Skin of body (tissue), 2 donors: Measurements from ENCODE around the gene ABCF2. TPM values are rescaled to one million over a fixed set of nuclear protein-coding genes. Genes with fewer than 3 reads are reported as not detected.
A peak's percentile ranks its signal among the peaks of the same experiment; 100 is the strongest.

Experiments
- DNase-seq: peaks from one replicate; lab custom pipeline; 2025; lab: John Stamatoyannopoulos, UW
- total RNA-seq: library from RNA; depleted of rRNA; stranded (reverse); fragments of >200 nt; gene quantifications from one replicate; pipeline ENCODE4 v1.2.3, GENCODE V29; 2014

The ABCF2 gene
- total RNA-seq, 1 donor from 2014 or later, result 16.7 TPM

DNA sequence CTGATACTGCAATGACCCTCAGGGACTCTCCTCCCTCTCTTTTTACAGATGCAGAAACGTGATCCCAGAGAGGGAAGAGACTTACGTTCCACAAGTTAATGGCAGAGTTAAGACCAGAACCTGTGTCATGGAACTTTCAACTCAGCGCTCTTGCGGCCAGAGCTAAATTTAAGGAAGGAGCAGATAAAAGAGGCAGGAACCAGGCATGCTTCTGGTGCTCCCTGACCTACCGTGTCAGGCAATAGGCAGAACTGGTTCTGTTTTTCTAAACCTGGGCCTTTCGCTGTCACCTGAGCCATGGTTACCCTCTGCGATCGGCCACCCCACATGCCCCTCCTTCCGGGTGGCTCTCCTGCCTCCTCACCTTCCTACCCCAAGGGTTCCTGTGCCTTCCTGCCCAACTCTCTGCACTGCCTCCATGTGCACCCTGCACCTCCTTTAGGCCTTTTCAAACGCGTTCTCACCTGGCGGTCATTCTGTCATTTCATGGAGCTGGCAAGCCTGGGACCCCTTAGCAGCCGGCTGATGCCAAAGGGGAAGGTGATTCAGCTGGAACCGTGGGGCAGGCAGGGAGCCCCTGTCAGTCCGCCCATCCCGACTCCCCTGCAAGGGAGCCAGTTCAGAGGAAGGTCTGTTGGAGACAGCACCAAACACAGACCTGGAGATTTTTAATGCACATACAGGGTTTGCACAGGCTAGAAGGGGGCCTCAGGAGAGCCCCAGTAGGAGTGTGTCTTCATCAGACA, 51.8 kb downstream of the ABCF2 start:
- DNase-seq, result no peak

DNA sequence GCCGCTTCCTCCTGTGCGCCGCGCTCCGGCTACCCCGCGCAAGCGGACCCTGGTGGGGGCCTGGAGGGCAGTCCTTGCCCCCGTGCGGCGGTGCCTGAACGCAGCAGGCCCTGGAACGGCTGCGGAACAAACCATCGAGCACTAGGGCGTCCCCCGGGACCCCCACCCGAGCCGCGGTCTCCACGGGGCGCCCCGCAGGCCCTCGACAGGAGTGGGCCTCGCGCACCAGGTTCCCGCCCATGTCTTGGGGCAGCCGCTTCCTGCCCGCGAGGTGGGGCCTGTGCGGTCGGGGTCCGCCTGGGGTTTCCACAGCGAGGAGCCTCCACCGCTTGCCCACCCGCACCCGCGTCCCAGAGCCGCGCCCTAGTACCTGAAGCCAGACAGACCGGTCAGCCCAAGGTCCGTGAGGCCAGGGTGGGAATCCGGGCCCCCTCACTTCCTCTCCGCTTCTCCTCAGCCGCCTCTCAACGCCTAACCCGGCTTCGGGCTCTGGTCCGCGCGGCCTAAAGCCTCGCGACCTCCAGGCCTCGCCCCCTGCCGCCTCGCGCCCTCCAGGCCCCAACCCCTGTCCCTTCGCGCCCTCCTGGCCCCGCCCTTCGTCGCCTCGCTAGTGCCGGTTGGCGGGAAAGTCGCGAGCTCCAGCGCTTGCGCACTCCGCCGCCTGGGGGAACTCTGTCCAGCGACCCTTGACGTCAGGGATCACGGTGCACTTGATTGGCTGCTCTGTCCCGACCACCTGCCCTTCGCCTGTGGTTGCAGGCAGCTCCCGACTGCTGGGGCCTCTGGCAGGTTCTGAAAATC, 52.6 kb downstream of the ABCF2 start:
- no peak for DNase-seq

GRCh38 chr7:151173386-151174245, 53.4 kb downstream of the ABCF2 start:
- no peak for DNase-seq

DNA sequence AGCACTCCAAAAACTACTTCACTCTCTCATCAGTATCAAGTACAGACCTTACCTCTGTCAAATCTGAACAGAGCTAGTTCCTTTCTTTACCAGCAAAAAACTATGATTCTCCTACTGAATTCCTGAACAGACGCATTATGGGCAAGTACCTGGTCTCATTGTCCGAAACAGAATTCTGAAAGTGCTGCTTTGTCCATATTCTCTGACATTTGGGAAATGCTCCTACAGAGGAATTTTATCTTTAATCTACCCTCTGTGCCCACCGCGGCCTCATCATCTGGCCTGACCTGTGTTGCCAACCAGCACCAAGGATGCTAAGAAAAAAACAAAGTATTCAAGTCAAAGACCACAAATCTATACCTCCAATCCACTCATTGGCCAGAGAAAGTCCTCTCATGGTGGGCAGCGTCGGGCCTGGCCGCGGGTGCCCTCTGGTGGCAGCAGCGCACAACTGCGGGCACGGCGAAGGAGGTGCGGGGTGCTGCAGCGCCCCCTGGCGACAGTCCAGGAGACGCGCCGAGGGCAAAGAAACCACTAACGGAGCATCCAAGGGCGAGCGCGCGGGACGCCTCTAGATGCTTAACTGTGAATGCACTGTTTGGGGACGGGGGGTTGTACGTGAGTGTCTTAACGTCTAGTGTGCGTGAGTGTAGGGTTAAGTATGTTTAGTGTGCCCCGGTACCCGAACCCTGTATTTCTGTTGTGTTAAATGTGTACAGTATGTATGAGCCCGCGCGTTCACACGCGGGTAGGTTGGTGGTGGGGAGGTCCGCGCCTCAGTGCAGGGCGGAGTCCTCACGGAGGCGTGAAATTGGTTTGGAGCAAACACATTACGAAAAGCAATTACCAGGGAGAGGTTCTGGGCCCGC, 54.5 kb downstream of the ABCF2 start:
- peak; percentile 67 for DNase-seq

GRCh38 chr7:151168787-151169162, 58.2 kb downstream of the ABCF2 start:
- DNase-seq, result no peak

DNA sequence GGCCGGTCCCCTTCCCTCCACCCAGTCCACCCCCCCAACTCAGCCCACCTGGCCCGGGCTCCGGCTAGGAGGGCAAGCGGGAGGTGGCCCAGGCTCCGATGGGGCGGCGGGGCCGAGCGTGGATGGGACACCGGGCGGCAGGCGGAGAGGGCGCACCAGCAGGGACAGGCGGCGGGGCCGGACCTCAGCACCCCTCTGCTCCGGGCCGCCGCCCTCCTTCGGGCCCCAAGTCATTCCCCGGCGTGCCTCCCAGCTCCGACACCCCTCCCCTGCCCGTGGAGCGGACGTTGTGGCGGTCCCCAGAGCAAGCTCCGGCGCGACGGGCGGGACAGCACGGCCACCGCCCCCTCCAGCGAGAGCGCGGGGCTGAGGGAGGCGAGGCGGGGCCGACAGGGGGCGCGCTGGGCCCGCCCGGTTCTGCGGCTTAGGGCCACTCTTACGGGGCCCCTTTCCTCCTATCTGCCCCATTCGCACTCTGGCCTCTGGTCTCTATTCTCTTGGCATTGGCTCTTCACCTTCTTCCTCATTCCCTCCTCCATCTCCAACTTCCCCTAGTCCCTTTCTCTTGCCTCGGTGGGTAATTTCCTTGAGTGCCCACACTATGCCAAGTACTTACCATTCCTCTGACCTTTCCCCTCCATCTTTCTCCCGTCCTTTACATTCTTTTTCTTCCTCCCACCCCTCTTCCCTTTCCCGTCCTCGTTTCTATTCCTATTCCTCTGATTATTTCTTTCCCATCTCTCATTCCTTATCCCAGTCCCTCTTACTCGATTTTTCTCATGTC, 58.8 kb downstream of the ABCF2 start:
- no peak for DNase-seq

- no peak for DNase-seq
Measured at GRCh38 chr7:151167197-151167961, 59.6 kb downstream of the ABCF2 start, which contains the start of gene GBX1. TSS of gene GBX1 (minus strand) at chr7:151167694. CDS start at chr7:151167548, 146 bp downstream.

DNA sequence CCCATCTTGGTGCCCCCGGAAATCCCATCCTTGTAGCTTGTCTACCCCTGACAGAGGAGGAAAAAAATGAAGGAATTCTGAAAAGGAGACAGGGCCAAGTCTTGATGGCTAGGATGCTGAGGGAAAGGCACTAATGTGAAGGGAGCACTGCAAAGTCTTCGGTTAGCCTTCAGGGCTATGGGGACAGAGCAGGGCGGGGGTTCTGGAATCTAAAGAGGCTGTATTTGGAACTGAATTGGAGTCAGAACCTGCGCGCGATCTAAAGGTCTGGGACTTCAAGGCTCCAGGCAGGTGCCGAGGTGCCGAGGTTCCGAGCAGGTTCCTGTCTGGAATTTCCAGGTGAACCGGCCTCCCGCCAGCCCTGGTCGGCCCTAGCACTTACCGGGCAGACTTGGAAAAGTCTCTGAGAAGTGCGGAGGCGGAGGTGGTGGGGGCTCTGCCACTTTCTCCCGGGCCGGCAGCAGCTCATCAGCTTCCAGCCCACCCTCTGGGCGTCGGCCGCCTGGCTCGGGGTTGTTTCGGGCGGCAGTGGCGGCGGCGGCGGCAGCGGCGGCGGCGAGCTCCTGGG, 60.3 kb downstream of the ABCF2 start:
- no peak for DNase-seq

Other genes with a start within 250 kb of the ABCF2 start
- gene KCNH2, start 248.9 kb downstream of the ABCF2 start, total RNA-seq, result 0.99 TPM
- 3.5 TPM for gene NOS3, start 236.2 kb downstream of the ABCF2 start, total RNA-seq
- 15.4 TPM for gene ATG9B, start 202.7 kb downstream of the ABCF2 start, total RNA-seq
- gene ABCB8, start 198.8 kb downstream of the ABCF2 start, total RNA-seq, result 13.2 TPM
- gene ASIC3, start 178.7 kb downstream of the ABCF2 start, total RNA-seq, result 0.39 TPM
- 6.4 TPM for gene CDK5, start 169.3 kb downstream of the ABCF2 start, total RNA-seq
- 28.2 TPM for gene SLC4A2, start 167.6 kb downstream of the ABCF2 start, total RNA-seq
- gene FASTK, start 146.4 kb downstream of the ABCF2 start, total RNA-seq, result 35.9 TPM
- 7.6 TPM for gene TMUB1, start 143.7 kb downstream of the ABCF2 start, total RNA-seq
- gene AGAP3, start 140.7 kb downstream of the ABCF2 start, total RNA-seq, result 27.6 TPM
- gene GBX1, start 59.5 kb downstream of the ABCF2 start, total RNA-seq, result 0.30 TPM
- 0.69 TPM for gene ASB10, start 40.0 kb downstream of the ABCF2 start, total RNA-seq
- not detected for gene H2BK1, start 16.7 kb downstream of the ABCF2 start, total RNA-seq
- 18.5 TPM for gene CHPF2, start 5.3 kb upstream of the ABCF2 start, total RNA-seq
- gene SMARCD3, start 21.5 kb upstream of the ABCF2 start, total RNA-seq, result 34.5 TPM
- gene NUB1, start 114.6 kb upstream of the ABCF2 start, total RNA-seq, result 28.5 TPM
- gene WDR86, start 182.8 kb upstream of the ABCF2 start, total RNA-seq, result 14.0 TPM
- not detected for gene CRYGN, start 212.9 kb upstream of the ABCF2 start, total RNA-seq